Measurements from ENCODE around the gene DYNLT5.

DNA sequence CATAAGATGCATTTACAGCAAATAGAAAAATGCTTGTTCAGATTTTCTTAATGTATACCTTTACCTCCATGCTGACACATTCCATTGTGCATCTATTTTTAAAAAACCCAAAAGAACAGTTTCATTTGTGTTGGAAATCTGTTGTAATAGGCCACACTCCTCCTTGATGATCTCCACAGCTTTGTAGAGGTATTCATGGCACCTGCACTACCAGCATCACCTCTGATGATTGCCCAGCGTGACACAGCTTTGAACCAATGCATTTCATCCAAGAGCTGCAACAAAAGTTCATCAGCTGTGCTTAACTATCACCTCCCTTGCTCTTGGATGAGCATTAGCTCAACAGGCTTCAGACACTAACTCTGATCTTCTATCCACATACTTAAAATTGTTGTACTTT is 8.2 kb downstream of the DYNLT5 start:
- TF ChIP-seq, protein P1, sequence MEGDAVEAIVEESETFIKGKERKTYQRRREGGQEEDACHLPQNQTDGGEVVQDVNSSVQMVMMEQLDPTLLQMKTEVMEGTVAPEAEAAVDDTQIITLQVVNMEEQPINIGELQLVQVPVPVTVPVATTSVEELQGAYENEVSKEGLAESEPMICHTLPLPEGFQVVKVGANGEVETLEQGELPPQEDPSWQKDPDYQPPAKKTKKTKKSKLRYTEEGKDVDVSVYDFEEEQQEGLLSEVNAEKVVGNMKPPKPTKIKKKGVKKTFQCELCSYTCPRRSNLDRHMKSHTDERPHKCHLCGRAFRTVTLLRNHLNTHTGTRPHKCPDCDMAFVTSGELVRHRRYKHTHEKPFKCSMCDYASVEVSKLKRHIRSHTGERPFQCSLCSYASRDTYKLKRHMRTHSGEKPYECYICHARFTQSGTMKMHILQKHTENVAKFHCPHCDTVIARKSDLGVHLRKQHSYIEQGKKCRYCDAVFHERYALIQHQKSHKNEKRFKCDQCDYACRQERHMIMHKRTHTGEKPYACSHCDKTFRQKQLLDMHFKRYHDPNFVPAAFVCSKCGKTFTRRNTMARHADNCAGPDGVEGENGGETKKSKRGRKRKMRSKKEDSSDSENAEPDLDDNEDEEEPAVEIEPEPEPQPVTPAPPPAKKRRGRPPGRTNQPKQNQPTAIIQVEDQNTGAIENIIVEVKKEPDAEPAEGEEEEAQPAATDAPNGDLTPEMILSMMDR (conservative IDR thresholded peaks at IDR 0.05; ENCODE audit: low read length): no peak
- TF ChIP-seq EZH2phosphoT487 (IDR thresholded peaks at IDR 0.05; ENCODE audit: borderline replicate concordance): no peak
